GM19372 (cell line): ENCODE measurements around the gene SPP1.

ENCODE experiments used
- ATAC-seq: cut with Tn5 transposase; IDR thresholded peaks from one replicate; pipeline ENCODE4 v1.9.1; 2021; ENCODE audit warnings: mild to moderate bottlenecking, low read depth, moderate library complexity; ENCODE audit not compliant: unreplicated experiment

SPP1 gene

GRCh38 chr4:87950936-87951511 lies 24.5 kb upstream of the SPP1 start:
- no peak for ATAC-seq

- no peak for ATAC-seq
Measured at GRCh38 chr4:87953826-87954225, 21.7 kb upstream of the SPP1 start.

DNA sequence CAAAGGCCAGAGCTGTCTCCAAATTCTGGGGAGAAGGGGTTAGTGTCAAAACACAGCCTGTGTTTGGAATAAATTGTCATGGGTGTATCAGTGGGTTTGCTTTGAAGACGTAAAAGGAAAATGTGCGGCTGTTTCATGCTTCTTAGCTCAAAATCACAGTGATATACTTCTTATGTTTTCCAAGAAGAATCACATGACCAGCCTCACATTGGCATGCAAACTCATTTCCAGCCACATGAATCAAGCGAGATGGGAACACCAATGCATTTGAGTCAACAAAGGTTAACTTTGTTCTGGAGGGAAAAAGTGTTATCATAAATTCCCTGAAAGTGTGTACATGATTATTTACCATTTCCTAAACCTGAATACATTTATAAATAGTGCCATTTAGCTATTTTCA lies 19.0 kb upstream of the SPP1 start:
- ATAC-seq, result no peak

DNA sequence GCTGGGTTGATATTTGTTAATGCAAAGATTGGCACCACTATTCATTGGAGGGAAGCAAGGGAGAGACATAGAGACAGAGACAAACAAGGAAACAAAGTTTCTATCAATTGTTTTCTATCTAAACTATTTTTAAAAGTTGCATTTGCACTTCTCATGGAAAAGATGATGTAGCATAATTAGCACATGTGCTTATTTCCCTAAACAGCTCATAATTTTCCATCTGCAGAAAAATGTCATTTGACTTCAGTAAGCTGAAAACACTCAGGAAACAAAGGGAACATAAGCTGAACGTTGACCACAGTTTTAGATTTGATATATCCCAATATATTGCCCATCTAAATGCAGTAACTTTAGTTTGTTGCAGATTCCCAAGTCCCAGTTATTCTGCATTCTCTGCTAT lies 18.5 kb upstream of the SPP1 start:
- ATAC-seq, result no peak

DNA sequence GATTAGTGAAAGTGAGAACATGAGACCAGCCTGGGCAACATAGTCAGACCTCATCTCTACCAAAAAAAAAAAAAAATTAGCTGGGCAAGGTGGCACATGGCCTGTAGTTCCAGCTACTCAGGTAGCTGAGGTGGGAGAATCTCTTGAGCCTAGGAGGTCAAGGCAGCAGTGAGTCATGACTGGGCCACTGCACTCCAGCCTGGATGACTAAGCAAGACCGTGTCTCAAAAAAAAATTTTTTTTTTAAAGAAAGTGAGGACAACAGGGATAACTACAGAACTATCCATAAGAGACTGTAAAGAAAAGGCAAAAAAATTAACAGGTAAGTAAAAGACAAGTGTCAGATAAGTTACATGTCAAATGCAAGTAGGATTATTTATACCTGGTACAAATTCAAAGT lies 13.5 kb upstream of the SPP1 start:
- no peak for ATAC-seq

- no peak for ATAC-seq
Measured at GRCh38 chr4:87962398-87963146, 12.9 kb upstream of the SPP1 start.

DNA sequence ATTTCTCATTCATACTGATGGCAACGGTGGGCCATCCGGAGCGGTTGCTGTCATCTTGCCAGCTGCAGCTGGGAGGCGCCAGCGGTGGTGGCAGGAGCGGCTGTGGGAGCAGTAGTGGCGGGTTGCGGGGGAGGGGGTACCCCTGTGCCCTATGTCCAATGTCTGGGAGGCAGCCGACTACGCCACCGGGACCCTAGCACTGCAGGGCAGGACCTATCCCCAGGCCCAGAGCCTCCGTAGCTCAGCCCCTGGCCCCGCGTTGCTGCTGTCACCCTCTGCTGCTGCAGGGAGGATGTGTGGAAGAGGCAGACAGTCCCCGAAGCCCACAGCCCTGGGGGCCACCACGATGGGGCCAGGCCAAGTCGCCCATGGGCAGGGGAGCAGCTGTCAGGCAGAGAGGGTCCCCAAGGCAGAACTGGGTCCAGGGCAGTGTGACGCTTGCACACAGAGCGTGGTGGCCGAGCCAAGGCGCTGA lies 10.0 kb upstream of the SPP1 start:
- ATAC-seq, result no peak

DNA sequence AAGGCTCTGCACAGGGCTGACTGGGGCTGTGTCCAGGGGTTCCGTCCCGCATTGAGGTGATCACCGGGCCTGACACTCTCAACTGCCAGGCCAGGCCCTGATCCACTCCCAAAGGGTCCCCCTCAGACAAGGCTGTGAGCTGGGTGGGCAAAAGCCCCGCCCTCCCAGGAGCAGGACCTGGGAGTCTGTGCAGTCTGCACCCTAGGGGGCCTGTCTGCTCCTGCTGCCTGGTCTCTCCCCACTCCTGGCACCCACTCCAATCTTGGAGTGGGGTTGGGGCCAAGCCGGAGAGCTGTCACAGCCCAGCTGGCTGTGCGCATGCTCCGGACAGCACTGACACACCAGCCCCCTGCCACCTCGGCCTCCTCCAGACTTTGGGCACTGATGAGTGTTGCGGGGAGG lies 9.4 kb upstream of the SPP1 start:
- ATAC-seq, result no peak

- no peak for ATAC-seq
Measured at GRCh38 chr4:87967193-87967592, 8.3 kb upstream of the SPP1 start.

DNA sequence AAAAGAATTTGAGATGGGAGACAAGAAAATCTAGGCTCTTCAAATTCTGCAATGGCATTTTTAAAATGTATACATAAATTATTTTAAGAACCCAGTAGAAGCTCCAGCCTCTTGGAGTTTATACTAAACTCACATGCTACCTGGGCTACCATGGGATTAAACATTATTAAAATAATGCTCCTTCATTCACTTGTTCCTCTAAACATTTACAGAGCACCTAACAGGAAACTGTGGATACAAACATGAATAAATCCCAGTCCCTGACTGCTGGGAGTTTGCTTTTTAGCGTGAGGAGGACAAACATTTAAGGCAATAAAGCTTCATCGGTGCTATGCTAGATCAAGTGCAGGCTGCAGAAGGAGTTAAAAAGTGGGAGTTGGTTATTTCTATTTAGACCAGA lies 5.4 kb upstream of the SPP1 start:
- no peak for ATAC-seq

- no peak for ATAC-seq
Measured at GRCh38 chr4:87971866-87972265, 3.6 kb upstream of the SPP1 start.

GRCh38 chr4:87973283-87974169 lies 2.0 kb upstream of the SPP1 start:
- ATAC-seq, result peak; percentile 63

DNA sequence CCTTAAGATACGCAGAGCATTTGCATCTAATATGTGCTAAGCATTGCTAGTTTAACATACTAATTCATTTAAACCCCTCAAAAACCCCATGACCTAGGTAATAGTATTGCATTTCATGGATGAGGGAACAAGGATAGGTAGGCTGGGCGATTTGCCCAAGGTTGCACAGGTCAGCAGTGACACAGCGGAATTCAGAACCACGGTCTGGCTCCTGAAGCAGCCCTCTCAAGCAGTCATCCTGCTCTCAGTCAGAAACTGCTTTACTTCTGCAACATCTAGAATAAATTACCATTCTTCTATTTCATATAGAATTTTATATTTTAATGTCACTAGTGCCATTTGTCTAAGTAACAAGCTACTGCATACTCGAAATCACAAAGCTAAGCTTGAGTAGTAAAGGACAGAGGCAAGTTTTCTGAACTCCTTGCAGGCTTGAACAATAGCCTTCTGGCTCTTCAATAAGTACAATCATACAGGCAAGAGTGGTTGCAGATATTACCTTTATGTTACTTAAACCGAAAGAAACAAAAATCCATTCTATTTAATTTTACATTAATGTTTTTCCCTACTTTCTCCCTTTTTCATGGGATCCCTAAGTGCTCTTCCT lies 555 bp upstream of the SPP1 start:
- peak; percentile 23 for ATAC-seq

GRCh38 chr4:87977521-87978278 lies 2.2 kb downstream of the SPP1 start:
- ATAC-seq, result no peak

DNA sequence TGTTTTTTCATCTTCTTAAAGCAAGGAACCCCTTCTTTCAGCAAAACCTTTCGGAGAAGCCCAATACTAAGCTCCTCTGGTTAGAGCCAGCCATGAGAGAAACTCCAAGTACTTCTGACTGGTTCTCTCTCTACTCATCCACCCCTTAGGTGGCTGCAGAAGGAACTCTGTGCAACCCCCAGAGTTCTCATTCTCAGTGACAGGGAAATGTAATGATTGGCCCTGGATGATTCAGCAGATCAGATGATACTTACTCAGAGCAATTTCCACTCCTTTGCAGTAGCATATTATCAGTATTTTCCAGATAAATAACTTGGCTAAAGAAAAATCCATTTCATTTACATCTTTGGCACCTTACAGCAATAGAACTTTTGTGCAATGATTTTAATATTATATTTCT lies 3.2 kb downstream of the SPP1 start:
- no peak for ATAC-seq

GRCh38 chr4:87979810-87980209 lies 4.3 kb downstream of the SPP1 start:
- no peak for ATAC-seq

DNA sequence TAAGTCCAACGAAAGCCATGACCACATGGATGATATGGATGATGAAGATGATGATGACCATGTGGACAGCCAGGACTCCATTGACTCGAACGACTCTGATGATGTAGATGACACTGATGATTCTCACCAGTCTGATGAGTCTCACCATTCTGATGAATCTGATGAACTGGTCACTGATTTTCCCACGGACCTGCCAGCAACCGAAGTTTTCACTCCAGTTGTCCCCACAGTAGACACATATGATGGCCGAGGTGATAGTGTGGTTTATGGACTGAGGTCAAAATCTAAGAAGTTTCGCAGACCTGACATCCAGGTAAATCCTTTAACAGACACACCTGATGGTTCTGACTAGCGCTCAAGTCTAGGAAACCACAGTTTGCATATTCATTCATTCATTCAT lies 6.0 kb downstream of the SPP1 start:
- ATAC-seq, result no peak

DNA sequence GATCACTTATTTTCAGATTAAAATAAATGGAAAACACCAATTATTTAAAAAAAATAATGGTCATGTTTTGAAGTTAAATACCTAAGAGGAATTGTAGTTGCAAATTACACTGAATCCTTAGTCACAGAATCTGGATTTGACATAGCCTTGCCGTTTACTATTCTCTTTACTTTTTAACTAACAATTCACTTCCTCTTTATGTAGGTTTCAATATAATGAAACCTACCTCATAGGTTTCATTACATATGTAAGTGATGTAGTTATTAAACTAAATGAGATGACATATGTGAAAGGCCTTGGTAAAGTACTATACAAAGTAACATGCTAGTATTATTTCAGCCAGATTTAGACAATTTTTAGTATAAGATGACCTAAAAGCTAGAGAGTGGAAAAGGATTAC lies 6.5 kb downstream of the SPP1 start:
- no peak for ATAC-seq

- ATAC-seq, result no peak
Measured at GRCh38 chr4:87982446-87983010, 7.0 kb downstream of the SPP1 start.

GRCh38 chr4:87983996-87984395 lies 8.5 kb downstream of the SPP1 start:
- ATAC-seq, result no peak
